ENCODE results near the gene POP5.

The POP5 gene, protein sequence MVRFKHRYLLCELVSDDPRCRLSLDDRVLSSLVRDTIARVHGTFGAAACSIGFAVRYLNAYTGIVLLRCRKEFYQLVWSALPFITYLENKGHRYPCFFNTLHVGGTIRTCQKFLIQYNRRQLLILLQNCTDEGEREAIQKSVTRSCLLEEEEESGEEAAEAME

DNA sequence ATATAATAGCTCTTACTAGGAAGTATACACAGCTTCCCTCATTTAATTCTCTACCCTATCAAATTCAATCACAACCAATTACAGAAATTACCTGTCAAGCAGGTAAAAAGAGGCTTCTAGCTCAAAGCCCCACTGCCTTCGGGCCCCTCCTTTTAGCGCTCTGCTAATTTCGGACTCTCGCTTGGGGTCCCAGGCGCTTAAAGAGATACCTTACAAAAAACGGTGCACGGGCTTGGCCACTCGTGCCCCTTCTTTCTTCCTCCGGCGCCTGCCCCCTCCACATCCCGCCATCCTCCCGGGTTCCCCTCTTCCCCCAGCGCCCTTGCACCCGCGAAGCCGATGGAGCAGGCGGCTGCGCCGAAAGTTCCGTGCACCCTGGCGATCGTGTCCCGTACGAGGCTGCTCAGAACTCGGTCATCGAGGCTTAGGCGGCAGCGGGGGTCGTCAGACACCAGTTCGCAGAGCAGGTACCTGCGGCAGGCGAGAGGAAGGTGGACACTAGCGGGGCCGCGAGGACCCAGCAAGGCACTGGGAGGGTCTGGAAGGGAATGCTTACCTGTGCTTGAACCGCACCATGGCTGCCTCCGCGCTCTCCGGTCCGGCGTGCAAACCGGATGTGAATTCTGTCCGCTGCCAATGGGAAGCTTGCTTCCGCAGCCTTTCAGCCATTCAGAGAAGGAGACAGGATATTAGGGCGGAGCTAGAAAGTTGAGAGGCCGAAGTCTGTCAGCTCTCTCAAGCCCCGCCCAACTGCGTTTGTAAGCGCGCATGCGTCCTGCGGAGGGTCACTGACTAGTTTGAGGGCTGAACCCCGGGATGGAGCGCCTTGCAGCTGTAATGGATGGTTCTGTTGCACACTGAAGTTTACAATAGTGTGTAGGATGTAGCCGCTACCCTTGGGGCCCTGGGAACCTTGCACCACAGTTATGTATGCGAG is at the start of gene POP5:
TSS of gene POP5 (minus strand) at position 616 of the 937 bp plus-strand sequence. CDS start at position 576, 40 bp downstream.
- peak; percentile 95 for DNase-seq (ENCODE audit: extremely low spot score)
- ChIA-PET CTCF (interaction anchor here (0.6 to 5.9 kb wide), 20 partner anchors 8 to 536 kb away, joined by 3 to 48 read pairs (median 4); no protein-coding TSS in a partner anchor), POLR2A (interaction anchor here (0.6 to 0.9 kb wide), 4 partner anchors 12 to 139 kb away, joined by 4 to 8 read pairs (median 4); no protein-coding TSS in a partner anchor)
- TF ChIP-seq, protein P1, sequence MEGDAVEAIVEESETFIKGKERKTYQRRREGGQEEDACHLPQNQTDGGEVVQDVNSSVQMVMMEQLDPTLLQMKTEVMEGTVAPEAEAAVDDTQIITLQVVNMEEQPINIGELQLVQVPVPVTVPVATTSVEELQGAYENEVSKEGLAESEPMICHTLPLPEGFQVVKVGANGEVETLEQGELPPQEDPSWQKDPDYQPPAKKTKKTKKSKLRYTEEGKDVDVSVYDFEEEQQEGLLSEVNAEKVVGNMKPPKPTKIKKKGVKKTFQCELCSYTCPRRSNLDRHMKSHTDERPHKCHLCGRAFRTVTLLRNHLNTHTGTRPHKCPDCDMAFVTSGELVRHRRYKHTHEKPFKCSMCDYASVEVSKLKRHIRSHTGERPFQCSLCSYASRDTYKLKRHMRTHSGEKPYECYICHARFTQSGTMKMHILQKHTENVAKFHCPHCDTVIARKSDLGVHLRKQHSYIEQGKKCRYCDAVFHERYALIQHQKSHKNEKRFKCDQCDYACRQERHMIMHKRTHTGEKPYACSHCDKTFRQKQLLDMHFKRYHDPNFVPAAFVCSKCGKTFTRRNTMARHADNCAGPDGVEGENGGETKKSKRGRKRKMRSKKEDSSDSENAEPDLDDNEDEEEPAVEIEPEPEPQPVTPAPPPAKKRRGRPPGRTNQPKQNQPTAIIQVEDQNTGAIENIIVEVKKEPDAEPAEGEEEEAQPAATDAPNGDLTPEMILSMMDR (IDR thresholded peaks at IDR 0.05; ENCODE audit: control extremely low read depth, extremely low read depth, low read depth, missing control alignments) = no peak

DNA sequence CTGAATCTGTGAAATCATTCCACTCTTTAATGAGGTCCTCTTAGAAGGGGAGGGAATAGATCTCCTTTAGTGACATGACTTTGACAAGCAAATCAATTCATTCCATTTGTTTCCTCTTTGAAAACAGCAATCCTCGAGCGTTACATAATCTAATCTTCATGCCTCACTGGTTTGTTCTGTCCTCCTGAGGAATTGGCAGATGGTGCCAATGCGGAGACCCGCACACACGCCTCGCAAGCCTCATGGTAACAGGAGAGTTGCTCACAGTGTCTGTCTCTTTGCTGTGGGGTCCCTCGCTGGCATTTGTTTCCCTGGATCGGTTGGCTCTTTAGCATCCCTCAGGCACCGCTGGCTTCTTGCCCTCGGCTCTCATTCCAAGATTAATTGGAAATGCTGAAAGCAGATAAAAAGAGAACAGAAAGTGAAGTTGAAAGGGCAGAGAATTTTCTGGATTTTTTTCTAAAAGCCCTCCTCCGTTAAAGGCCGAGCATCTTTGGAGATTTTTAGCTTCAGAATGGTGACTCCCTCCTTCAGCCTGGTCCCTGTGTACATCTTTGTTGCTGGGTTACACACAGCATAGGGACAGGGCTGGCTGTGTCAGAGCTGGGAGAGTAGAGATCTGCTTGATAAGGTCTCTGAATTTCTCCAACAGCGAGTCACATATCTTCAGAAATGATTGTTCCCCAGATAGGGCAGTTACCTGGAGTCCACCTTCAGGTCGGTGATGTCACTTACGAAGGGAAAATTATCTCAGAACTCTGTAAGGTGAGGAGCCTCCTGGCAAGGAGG is 49.1 kb upstream of the POP5 start:
- TF ChIP-seq, protein P1 (IDR thresholded peaks at IDR 0.05; ENCODE audit: control extremely low read depth, extremely low read depth, low read depth, missing control alignments) = no peak
- ChIA-PET POLR2A (no interaction called here), CTCF (interaction anchor here (4.8 kb wide), 1 partner anchor 17 kb away, joined by 28 read pairs; no protein-coding TSS in a partner anchor)
- DNase-seq (ENCODE audit: extremely low spot score) = no peak

DNA sequence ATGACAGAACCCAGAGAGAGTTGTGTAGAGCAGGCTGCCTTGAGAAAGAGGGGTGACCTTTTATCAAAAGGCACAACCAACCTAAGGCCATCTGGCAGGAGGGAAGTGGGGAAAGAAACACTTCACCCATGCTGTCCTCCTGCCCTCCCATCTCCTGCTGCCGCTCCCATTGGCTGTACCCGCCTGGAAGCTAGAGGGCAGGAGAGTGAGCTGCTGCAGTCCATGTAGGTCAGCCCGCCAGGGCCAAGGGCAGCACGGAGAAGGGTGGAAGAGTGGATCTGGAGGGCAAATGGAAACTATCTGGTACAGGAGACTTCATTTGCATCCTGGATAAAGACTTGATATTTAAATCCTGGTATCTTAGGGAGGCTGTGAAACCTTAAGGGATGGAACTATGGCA is 47.7 kb upstream of the POP5 start:
- TF ChIP-seq, protein P1 (IDR thresholded peaks at IDR 0.05; ENCODE audit: control extremely low read depth, extremely low read depth, low read depth, missing control alignments) = no peak
- CTCF ChIA-PET = interaction anchor here (1.4 to 4.8 kb wide), 2 partner anchors 12 to 19 kb away, joined by 3 to 28 read pairs; partner anchors contain the start of gene CABP1
- POLR2A ChIA-PET = no interaction called here
- DNase-seq (ENCODE audit: extremely low spot score) = no peak

DNA sequence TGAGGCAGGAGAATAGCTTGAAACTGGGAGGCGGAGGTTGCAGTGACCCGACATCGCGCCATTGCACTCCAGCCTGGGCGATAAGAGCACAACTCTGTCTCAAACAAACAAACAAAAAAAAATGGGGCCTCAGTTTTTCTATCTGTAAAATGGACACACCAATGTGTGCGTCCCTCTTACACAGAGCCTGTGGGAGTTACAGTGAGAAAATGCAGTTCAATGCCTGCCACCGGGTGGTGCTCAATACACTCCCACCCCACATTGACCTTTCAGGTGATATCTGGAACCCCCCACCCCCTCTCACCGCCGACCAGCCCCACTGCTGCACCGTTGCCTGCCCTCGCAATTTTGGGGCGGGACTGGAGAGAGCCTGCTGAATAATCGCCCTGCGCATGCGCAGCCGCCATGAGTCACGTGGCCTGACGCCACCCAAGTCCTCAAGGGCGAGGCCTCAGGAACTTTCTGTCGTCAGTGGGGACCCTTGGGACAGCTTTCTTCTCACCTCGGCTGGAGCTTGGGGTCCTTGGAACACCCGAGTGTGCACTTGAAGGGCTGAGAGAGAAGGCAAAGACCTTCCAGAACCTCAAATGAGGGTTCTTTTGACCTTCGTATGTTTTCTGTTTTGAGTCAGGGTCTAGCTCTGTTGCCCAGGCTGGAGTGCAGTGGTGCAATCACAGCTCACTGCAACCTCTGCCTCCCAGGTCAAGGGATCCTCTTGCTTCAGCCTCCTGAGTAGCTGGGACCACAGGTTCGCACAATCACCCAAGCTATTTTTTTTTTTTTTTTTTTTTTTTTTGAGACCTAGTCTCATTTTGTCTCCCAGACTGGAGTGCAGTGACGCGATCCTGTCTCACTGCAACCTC is 44.6 kb upstream of the POP5 start:
- CTCF ChIA-PET = interaction anchor here (1.1 to 2.5 kb wide), 5 partner anchors 21 to 347 kb away, joined by 3 to 12 read pairs (median 4); partner anchors contain the start of gene ACADS
- no peak for DNase-seq (ENCODE audit: extremely low spot score)
- POLR2A ChIA-PET = no interaction called here

DNA sequence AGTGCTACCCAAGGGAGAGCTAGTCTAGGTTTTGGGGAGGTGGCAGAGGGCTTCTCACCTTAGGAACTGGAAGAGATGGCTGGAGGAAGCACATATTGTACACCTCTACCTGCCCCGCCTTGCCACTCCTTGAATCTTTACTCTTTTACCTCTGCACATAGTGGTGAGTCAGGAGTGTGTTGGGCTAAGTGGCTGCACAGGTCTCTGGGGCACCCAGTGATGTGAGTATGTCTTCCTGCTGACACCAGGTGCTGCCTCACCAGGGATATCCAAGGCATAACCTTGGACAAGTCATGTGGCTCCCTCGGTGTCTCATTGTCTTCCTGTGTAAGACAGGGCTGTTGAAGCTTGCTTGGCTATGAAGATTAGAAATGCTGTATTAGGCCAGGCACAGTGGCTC is 39.4 kb upstream of the POP5 start:
- CTCF ChIA-PET = no interaction called here
- POLR2A ChIA-PET = no interaction called here
- DNase-seq (ENCODE audit: extremely low spot score) = no peak
- TF ChIP-seq, protein P1 (IDR thresholded peaks at IDR 0.05; ENCODE audit: control extremely low read depth, extremely low read depth, low read depth, missing control alignments) = no peak

More for the DNA sequence above, 44.6 kb upstream of the POP5 start:
- TF ChIP-seq, protein P1 (IDR thresholded peaks at IDR 0.05; ENCODE audit: control extremely low read depth, extremely low read depth, low read depth, missing control alignments) = peak; percentile 11

All from GM10248 (cell line).